HG02884 (cell line): ENCODE measurements around the gene INSRR.

ENCODE experiments used
- ATAC-seq: cut with Tn5 transposase; IDR thresholded peaks from one replicate; pipeline ENCODE4 v1.9.1; 2021; ENCODE audit warnings: mild to moderate bottlenecking, moderate library complexity; ENCODE audit not compliant: unreplicated experiment

INSRR gene

GRCh38 chr1:156876281-156876680 lies 17.4 kb upstream of the INSRR start:
- ATAC-seq = no peak

GRCh38 chr1:156875341-156875615 lies 16.4 kb upstream of the INSRR start:
- ATAC-seq = no peak

GRCh38 chr1:156874572-156875340 lies 15.8 kb upstream of the INSRR start:
- no peak for ATAC-seq

GRCh38 chr1:156874142-156874541 lies 15.2 kb upstream of the INSRR start:
- ATAC-seq = no peak

GRCh38 chr1:156873659-156874058 lies 14.7 kb upstream of the INSRR start:
- no peak for ATAC-seq

GRCh38 chr1:156869455-156869854 lies 10.5 kb upstream of the INSRR start:
- ATAC-seq = no peak

GRCh38 chr1:156868341-156868740 lies 9.4 kb upstream of the INSRR start:
- ATAC-seq = no peak

- no peak for ATAC-seq
Observed at GRCh38 chr1:156866249-156866909, 7.5 kb upstream of the INSRR start.

- ATAC-seq = no peak
Observed at GRCh38 chr1:156865865-156866248, 6.9 kb upstream of the INSRR start.

- ATAC-seq = no peak
Observed at GRCh38 chr1:156865258-156865657, 6.3 kb upstream of the INSRR start.

GRCh38 chr1:156864796-156865195 lies 5.9 kb upstream of the INSRR start:
- no peak for ATAC-seq

- no peak for ATAC-seq
Observed at GRCh38 chr1:156863631-156864030, 4.7 kb upstream of the INSRR start.

GRCh38 chr1:156862997-156863599 lies 4.2 kb upstream of the INSRR start:
- no peak for ATAC-seq

- ATAC-seq = no peak
Observed at GRCh38 chr1:156862584-156862983, 3.7 kb upstream of the INSRR start.

- ATAC-seq = no peak
Observed at GRCh38 chr1:156860628-156861423, 1.9 kb upstream of the INSRR start, which contains the start of gene NTRK1. Gene NTRK1 (plus strand): TSS chr1:156860865. CDS start chr1:156860935, 70 bp downstream.

- ATAC-seq = no peak
Observed at GRCh38 chr1:156860113-156860627, 1.3 kb upstream of the INSRR start.

- ATAC-seq = no peak
Observed at GRCh38 chr1:156859523-156860112, 701 bp upstream of the INSRR start.

GRCh38 chr1:156858555-156858956 lies 361 bp downstream of the INSRR start:
- ATAC-seq = no peak

GRCh38 chr1:156857532-156857931 lies 1.4 kb downstream of the INSRR start:
- ATAC-seq = no peak

- ATAC-seq = no peak
Observed at GRCh38 chr1:156856282-156856785, 2.6 kb downstream of the INSRR start.

- no peak for ATAC-seq
Observed at GRCh38 chr1:156854634-156855033, 4.3 kb downstream of the INSRR start.
